ENCODE results near the gene NLRC3. TPM values are rescaled to one million over a fixed set of nuclear protein-coding genes. Genes with fewer than 3 reads are reported as not detected.

NLRC3 gene
- total RNA-seq, 1 donor = under 0.01 TPM

- Histone ChIP-seq H3K4me3 (ENCODE audit: insufficient read depth, low read length) (no peak overlapping the region), H4K20me1 (ENCODE audit: insufficient read depth, low read length) (no peaks in the 10 kb centered on the region), H3K4me1 (ENCODE audit: insufficient read depth, low read length) (no peaks in the 10 kb centered on the region), H3K27me3 (ENCODE audit: insufficient read depth, low read length) (no peaks in the 10 kb centered on the region), H3K79me2 (ENCODE audit: insufficient read depth, low read length) (no peaks in the 10 kb centered on the region), H3K9me3 (ENCODE audit: low read depth, low read length) (no peaks in the 10 kb centered on the region), H2AFZ (ENCODE audit: low read length) (no peak overlapping the region), H3K36me3 (ENCODE audit: insufficient read depth, low read length) (peaks cover 11% of the 10 kb centered on the region), H3K4me2 (ENCODE audit: insufficient read depth, low read length) (no peak overlapping the region), H3K27ac (ENCODE audit: low read depth, low read length) (no peak overlapping the region)
- no peak for TF ChIP-seq CTCF (IDR thresholded peaks at IDR 0.05; ENCODE audit: extremely low read depth, low read depth, low read length)
- peak; percentile 42 for DNase-seq (ENCODE audit: insufficient read length, low spot score, missing footprints)
These were observed 14.8 kb upstream of the NLRC3 start for GRCh38 chr16:3591991-3592390.

- Histone ChIP-seq H3K4me2 (ENCODE audit: insufficient read depth, low read length) (no peak overlapping the region), H3K4me1 (ENCODE audit: insufficient read depth, low read length) (no peaks in the 10 kb centered on the region), H3K27ac (ENCODE audit: low read depth, low read length) (no peak overlapping the region), H3K27me3 (ENCODE audit: insufficient read depth, low read length) (no peaks in the 10 kb centered on the region), H3K4me3 (ENCODE audit: insufficient read depth, low read length) (no peak overlapping the region), H3K79me2 (ENCODE audit: insufficient read depth, low read length) (no peaks in the 10 kb centered on the region), H3K9me3 (ENCODE audit: low read depth, low read length) (no peaks in the 10 kb centered on the region), H3K36me3 (ENCODE audit: insufficient read depth, low read length) (peaks cover 11% of the 10 kb centered on the region), H4K20me1 (ENCODE audit: insufficient read depth, low read length) (no peaks in the 10 kb centered on the region), H2AFZ (ENCODE audit: low read length) (no peak overlapping the region)
- DNase-seq (ENCODE audit: insufficient read length, low spot score, missing footprints) = no peak
- no peak for TF ChIP-seq CTCF (IDR thresholded peaks at IDR 0.05; ENCODE audit: extremely low read depth, low read depth, low read length)
These were observed 14.2 kb upstream of the NLRC3 start for GRCh38 chr16:3591436-3591803.

- Histone ChIP-seq H3K79me2 (ENCODE audit: insufficient read depth, low read length) (no peaks in the 10 kb centered on the region), H3K4me3 (ENCODE audit: insufficient read depth, low read length) (no peak overlapping the region), H3K27me3 (ENCODE audit: insufficient read depth, low read length) (no peaks in the 10 kb centered on the region), H4K20me1 (ENCODE audit: insufficient read depth, low read length) (no peaks in the 10 kb centered on the region), H2AFZ (ENCODE audit: low read length) (no peak overlapping the region), H3K27ac (ENCODE audit: low read depth, low read length) (no peak overlapping the region), H3K4me2 (ENCODE audit: insufficient read depth, low read length) (no peak overlapping the region), H3K4me1 (ENCODE audit: insufficient read depth, low read length) (no peaks in the 10 kb centered on the region), H3K36me3 (ENCODE audit: insufficient read depth, low read length) (peaks cover 11% of the 10 kb centered on the region), H3K9me3 (ENCODE audit: low read depth, low read length) (no peaks in the 10 kb centered on the region)
- no peak for TF ChIP-seq CTCF (IDR thresholded peaks at IDR 0.05; ENCODE audit: extremely low read depth, low read depth, low read length)
- DNase-seq (ENCODE audit: insufficient read length, low spot score, missing footprints) = peak; percentile 85
These were observed 13.7 kb upstream of the NLRC3 start for GRCh38 chr16:3590736-3591435.

GRCh38 chr16:3589991-3590701 lies 12.9 kb upstream of the NLRC3 start:
- Histone ChIP-seq H3K79me2 (ENCODE audit: insufficient read depth, low read length) (no peaks in the 10 kb centered on the region), H3K27ac (ENCODE audit: low read depth, low read length) (no peak overlapping the region), H3K4me3 (ENCODE audit: insufficient read depth, low read length) (no peak overlapping the region), H4K20me1 (ENCODE audit: insufficient read depth, low read length) (no peaks in the 10 kb centered on the region), H3K27me3 (ENCODE audit: insufficient read depth, low read length) (no peaks in the 10 kb centered on the region), H2AFZ (ENCODE audit: low read length) (no peak overlapping the region), H3K9me3 (ENCODE audit: low read depth, low read length) (no peaks in the 10 kb centered on the region), H3K4me2 (ENCODE audit: insufficient read depth, low read length) (no peak overlapping the region), H3K36me3 (ENCODE audit: insufficient read depth, low read length) (peaks cover 11% of the 10 kb centered on the region), H3K4me1 (ENCODE audit: insufficient read depth, low read length) (no peaks in the 10 kb centered on the region)
- no peak for TF ChIP-seq CTCF (IDR thresholded peaks at IDR 0.05; ENCODE audit: extremely low read depth, low read depth, low read length)
- DNase-seq (ENCODE audit: insufficient read length, low spot score, missing footprints) = peak; percentile 78

Measured in osteoblast (primary cell).